HepG2 (cell line): ENCODE data around the gene ZMYND10. TPM values are rescaled to one million over a fixed set of nuclear protein-coding genes. Genes with fewer than 3 reads are reported as not detected.

Experiments used
- BRF2 ChIP-seq: sonication (generic); formaldehyde crosslinking; IDR thresholded peaks from 2 replicates; pipeline ENCODE4 v1.8.1; 2022; ENCODE audit warnings: mild to moderate bottlenecking, missing genetic modification reagents
- CENPX ChIP-seq: sonication (generic); formaldehyde crosslinking; IDR thresholded peaks from 2 replicates; pipeline ENCODE4 v1.9.0; 2021; ENCODE audit warnings: mild to moderate bottlenecking, missing genetic modification reagents, moderate library complexity
- CSRNP2 ChIP-seq: sonication (generic); formaldehyde crosslinking; conservative IDR thresholded peaks from 2 replicates; pipeline ENCODE4 v1.8.0; 2022; ENCODE audit warnings: low read depth, missing genetic modification reagents
- FOXP1 ChIP-seq, 2 experiments: fragments of 450-650 bp in 1 of 2; IDR thresholded peaks; 2 replicates each; pipeline ENCODE4 v1.6.1; 2017 to 2018; ENCODE audit warnings: antibody characterized with exemption in 1 of 2
- GATAD1 ChIP-seq: IDR thresholded peaks from 2 replicates; pipeline ENCODE4 v1.6.1; 2016; ENCODE audit warnings: missing genetic modification reagents, missing compliant biosample characterization
- JDP2 ChIP-seq: sonication (generic); formaldehyde crosslinking; IDR thresholded peaks from 2 replicates; pipeline ENCODE4 v1.8.1; 2022; ENCODE audit warnings: missing genetic modification reagents, borderline replicate concordance
- JUND ChIP-seq: sonication (generic); formaldehyde crosslinking; IDR thresholded peaks from 2 replicates; pipeline ENCODE4 v1.8.0; 2022; ENCODE audit warnings: mild to moderate bottlenecking, missing genetic modification reagents
- NFIB ChIP-seq: sonication (generic); formaldehyde crosslinking; IDR thresholded peaks from 2 replicates; pipeline ENCODE4 v1.9.0; 2021; ENCODE audit warnings: missing genetic modification reagents, mild to moderate bottlenecking, borderline replicate concordance
- NR3C1 ChIP-seq: sonication (generic); formaldehyde crosslinking; IDR thresholded peaks from 2 replicates; pipeline ENCODE4 v1.4.0; 2020; ENCODE audit warnings: missing genetic modification reagents
- RFX3 ChIP-seq: IDR thresholded peaks from 2 replicates; pipeline ENCODE4 v1.6.1; 2016; ENCODE audit warnings: missing biosample characterization, missing genetic modification reagents
- SRSF9 ChIP-seq: fragments of 200-400 bp; formaldehyde crosslinking; IDR thresholded peaks from 2 replicates; pipeline ENCODE4 v1.6.1; 2018; ENCODE audit warnings: borderline replicate concordance, mild to moderate bottlenecking, low read depth, low read length; ENCODE audit not compliant: insufficient read depth, poor library complexity, severe bottlenecking
- SRY ChIP-seq: sonication (generic); formaldehyde crosslinking; IDR thresholded peaks from 2 replicates; pipeline ENCODE4 v1.8.0; 2022; ENCODE audit warnings: mild to moderate bottlenecking, missing genetic modification reagents
- ZNF282 ChIP-seq: fragments of 450-650 bp; IDR thresholded peaks from 2 replicates; pipeline ENCODE4 v1.6.1; 2018; ENCODE audit not compliant: partially characterized antibody
- ZNF34 ChIP-seq: sonication (generic); formaldehyde crosslinking; IDR thresholded peaks from 2 replicates; pipeline ENCODE4 v1.4.0; 2020; ENCODE audit warnings: mild to moderate bottlenecking, missing genetic modification reagents, borderline replicate concordance
- ZNF589 ChIP-seq: sonication (generic); formaldehyde crosslinking; conservative IDR thresholded peaks from 2 replicates; pipeline ENCODE4 v1.8.0; 2022; ENCODE audit warnings: mild to moderate bottlenecking, moderate library complexity, missing genetic modification reagents
- ZNF629 ChIP-seq: sonication (generic); formaldehyde crosslinking; conservative IDR thresholded peaks from 2 replicates; pipeline ENCODE4 v1.5.0; 2020; ENCODE audit warnings: missing genetic modification reagents
- ZNF660 ChIP-seq: sonication (generic); formaldehyde crosslinking; IDR thresholded peaks from 2 replicates; pipeline ENCODE4 v1.5.1; 2020; ENCODE audit warnings: mild to moderate bottlenecking, low read depth, missing genetic modification reagents, borderline replicate concordance
- ZSCAN30 ChIP-seq: sonication (generic); formaldehyde crosslinking; IDR thresholded peaks from 2 replicates; pipeline ENCODE4 v1.5.0; 2020; ENCODE audit warnings: mild to moderate bottlenecking, missing genetic modification reagents
- polyA plus RNA-seq, 8 experiments: library from polyadenylated mRNA; depleted of rRNA in 3 of 8; stranded (reverse) in 7 of 8; unstranded in 1 of 8; fragments of >200 nt; fragmentation: Illumina TruSeq in 4 of 8; extraction: Trizol in 4 of 8; gene quantifications; 2 replicates each; pipeline versions ENCODE4 v1.2.1 to v1.2.3, GENCODE V29; 2011 to 2016; ENCODE audit warnings: low read depth in 4 of 8, missing spikeins in 1 of 8, mixed read lengths in 1 of 8; ENCODE audit not compliant: insufficient read depth in 1 of 8
- total RNA-seq, 5 experiments: library from RNA; depleted of rRNA; stranded (reverse); fragments of >200 nt; fragmentation: Illumina TruSeq; extraction: Trizol; gene quantifications; 2 replicates each; pipeline ENCODE4 v1.2.3, GENCODE V29; 2016; ENCODE audit warnings: low read depth in 1 of 5
- TF ChIP-seq, protein P1 (sequence below): IDR thresholded peaks from 2 replicates; pipeline ENCODE4 v1.6.1; 2016; ENCODE audit warnings: low read depth, borderline replicate concordance
- TF ChIP-seq, protein P2 (sequence below): sonication (generic); formaldehyde crosslinking; IDR thresholded peaks from 2 replicates; pipeline ENCODE4 v1.4.0; 2020; ENCODE audit warnings: missing genetic modification reagents, low read depth, mild to moderate bottlenecking, borderline replicate concordance
- TF ChIP-seq, protein P3 (sequence below): sonication (generic); formaldehyde crosslinking; IDR thresholded peaks from 2 replicates; pipeline ENCODE4 v1.4.0; 2020; ENCODE audit warnings: missing genetic modification reagents, borderline replicate concordance

ZMYND10 gene
- total and polyA plus RNA-seq, 2 of the 13 experiments (the other 11 are each of a cell fraction or from before 2014, with no cell fraction given) = 0.60 to 0.74 TPM

DNA sequence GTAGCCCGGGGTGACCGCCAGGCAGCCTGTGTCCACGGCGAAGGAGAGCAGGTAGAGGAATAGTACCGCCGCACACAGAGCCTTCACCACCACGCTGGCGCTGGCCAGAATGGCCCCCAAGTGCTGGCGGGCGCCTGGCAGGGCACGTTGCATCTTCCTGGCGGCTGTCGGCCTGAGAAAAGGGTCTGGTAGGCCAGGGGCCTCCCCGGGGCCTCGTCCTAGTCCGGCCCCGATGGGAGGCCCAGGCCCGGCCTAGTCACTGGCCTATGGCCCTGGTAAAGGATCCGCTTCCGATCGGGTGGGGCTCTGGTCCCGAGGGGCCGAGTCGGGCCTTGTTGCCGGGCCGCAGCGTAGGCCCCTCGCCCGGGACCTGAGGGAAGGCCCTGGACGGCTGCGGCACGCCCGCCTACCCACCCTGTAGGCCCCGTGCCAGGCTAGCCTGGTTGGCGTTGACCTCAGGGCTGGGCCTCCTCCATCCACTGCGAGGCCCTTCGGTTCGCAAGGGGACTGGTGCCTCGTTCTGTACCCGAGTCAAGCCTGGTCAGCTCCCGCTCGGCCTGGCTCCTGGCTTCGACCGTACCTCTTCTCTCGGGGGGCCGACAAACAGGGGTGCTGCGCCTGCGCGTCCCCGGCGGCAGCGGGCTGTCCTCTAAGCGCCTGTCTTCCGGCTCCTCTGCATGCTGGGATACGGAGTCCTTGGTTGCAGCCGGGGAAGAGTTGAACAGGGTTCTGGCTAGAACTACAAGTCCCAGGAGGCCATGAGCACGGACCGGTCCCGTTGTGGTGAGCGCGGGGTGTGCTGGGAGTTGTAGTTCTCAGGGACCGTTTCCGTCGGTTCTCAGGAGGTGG lies 13.6 kb upstream of the ZMYND10 start, which contains the start of gene TMEM115 (continued):
- no peak for TF ChIP-seq SRSF9
- TF ChIP-seq CENPX (CRISPR knock-in tag) = no peak
- no peak for TF ChIP-seq FOXP1 (IDR thresholded peaks at IDR 0.05)
- no peak for TF ChIP-seq FOXP1 (CRISPR knock-in tag; IDR thresholded peaks at IDR 0.05)
- TF ChIP-seq ZNF589 (CRISPR knock-in tag) = no peak
- no peak for TF ChIP-seq ZNF282
- TF ChIP-seq, protein P1, sequence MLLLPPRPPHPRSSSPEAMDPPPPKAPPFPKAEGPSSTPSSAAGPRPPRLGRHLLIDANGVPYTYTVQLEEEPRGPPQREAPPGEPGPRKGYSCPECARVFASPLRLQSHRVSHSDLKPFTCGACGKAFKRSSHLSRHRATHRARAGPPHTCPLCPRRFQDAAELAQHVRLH (CRISPR knock-in tag) = 0 out of 2 replicates have a peak, but pooled peaks have one; percentile 62
- TF ChIP-seq NFIB = no peak
- no peak for TF ChIP-seq BRF2 (CRISPR knock-in tag)
- no peak for TF ChIP-seq ZNF660 (CRISPR knock-in tag)
- no peak for TF ChIP-seq ZSCAN30
- TF ChIP-seq JDP2 (CRISPR knock-in tag) = no peak
- peak; percentile 89 for TF ChIP-seq GATAD1 (CRISPR knock-in tag)
- TF ChIP-seq SRY (CRISPR knock-in tag) = 0 out of 2 replicates have a peak, but pooled peaks have one; percentile 76
- no peak for TF ChIP-seq JUND (CRISPR knock-in tag)
- 0 out of 2 replicates have a peak, but pooled peaks have one; percentile 14 for TF ChIP-seq ZNF34 (CRISPR knock-in tag)
- TF ChIP-seq RFX3 (CRISPR knock-in tag) = no peak
- 0 out of 2 replicates have a peak, but pooled peaks have one; percentile 68 for TF ChIP-seq NR3C1
- TF ChIP-seq ZNF629 (CRISPR knock-in tag) = no peak
- TF ChIP-seq, protein P2, sequence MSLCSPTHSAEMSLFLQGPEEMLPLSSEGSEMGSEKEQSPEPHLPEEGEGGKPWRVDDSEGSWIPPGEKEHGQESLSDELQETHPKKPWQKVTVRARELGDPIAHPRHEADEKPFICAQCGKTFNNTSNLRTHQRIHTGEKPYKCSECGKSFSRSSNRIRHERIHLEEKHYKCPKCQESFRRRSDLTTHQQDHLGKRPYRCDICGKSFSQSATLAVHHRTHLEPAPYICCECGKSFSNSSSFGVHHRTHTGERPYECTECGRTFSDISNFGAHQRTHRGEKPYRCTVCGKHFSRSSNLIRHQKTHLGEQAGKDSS (CRISPR knock-in tag) = no peak
- no peak for TF ChIP-seq CSRNP2
- TF ChIP-seq, protein P3, sequence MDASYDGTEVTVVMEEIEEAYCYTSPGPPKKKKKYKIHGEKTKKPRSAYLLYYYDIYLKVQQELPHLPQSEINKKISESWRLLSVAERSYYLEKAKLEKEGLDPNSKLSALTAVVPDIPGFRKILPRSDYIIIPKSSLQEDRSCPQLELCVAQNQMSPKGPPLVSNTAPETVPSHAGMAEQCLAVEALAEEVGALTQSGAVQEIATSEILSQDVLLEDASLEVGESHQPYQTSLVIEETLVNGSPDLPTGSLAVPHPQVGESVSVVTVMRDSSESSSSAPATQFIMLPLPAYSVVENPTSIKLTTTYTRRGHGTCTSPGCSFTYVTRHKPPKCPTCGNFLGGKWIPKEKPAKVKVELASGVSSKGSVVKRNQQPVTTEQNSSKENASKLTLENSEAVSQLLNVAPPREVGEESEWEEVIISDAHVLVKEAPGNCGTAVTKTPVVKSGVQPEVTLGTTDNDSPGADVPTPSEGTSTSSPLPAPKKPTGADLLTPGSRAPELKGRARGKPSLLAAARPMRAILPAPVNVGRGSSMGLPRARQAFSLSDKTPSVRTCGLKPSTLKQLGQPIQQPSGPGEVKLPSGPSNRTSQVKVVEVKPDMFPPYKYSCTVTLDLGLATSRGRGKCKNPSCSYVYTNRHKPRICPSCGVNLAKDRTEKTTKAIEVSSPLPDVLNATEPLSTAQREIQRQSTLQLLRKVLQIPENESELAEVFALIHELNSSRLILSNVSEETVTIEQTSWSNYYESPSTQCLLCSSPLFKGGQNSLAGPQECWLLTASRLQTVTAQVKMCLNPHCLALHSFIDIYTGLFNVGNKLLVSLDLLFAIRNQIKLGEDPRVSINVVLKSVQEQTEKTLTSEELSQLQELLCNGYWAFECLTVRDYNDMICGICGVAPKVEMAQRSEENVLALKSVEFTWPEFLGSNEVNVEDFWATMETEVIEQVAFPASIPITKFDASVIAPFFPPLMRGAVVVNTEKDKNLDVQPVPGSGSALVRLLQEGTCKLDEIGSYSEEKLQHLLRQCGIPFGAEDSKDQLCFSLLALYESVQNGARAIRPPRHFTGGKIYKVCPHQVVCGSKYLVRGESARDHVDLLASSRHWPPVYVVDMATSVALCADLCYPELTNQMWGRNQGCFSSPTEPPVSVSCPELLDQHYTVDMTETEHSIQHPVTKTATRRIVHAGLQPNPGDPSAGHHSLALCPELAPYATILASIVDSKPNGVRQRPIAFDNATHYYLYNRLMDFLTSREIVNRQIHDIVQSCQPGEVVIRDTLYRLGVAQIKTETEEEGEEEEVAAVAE (CRISPR knock-in tag) = no peak; the same call in 1 of the 2 replicates
